ENCODE data around the gene PRR19.
"Not testable (repeated sequence)": the region's sequence is repeated elsewhere in the genome, so short reads cannot be mapped to it uniquely, and the experiment has no call there.

PRR19 gene

DNA sequence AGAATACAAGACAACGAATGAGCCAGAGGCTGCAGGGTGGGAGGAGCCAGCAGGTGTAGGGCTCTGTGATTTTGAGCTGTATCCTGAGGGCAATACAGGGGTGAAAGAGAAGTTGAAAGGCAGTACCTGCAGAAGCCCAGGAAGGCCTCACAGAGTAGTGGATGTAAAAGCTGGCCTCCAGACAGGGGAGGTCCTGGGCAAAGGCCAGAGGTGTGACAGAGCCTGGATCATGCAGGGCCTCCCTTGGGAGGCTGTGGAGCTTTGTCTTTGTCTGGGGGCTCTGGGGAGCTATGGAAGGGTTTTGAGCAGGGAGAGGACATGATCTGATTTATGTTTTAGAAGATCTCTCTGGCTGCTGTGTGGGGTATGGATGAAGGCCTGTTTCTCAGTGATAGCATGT, 26.2 kb downstream of the PRR19 start:
- no peaks in the 10 kb centered on the region for H3K9me2 ChIP-seq (replicated peaks; ENCODE audit: low read depth, low read length)
- peak overlapping the region; percentile 89 for H3K9ac ChIP-seq (ENCODE audit: low read depth, low read length, poor library complexity, severe bottlenecking)
- H3K9me3 ChIP-seq (ENCODE audit: insufficient read depth, low read depth, low read length) = no peaks in the 10 kb centered on the region
- H3K27me3 ChIP-seq (ENCODE audit: insufficient read depth, low read length, poor library complexity, severe bottlenecking) = no peaks in the 10 kb centered on the region
- no peak overlapping the region for H2AFZ ChIP-seq (ENCODE audit: low read length)
- H3K79me2 ChIP-seq (ENCODE audit: insufficient read depth, low read length) = peaks cover 47% of the 10 kb centered on the region
- TF ChIP-seq, protein P1, sequence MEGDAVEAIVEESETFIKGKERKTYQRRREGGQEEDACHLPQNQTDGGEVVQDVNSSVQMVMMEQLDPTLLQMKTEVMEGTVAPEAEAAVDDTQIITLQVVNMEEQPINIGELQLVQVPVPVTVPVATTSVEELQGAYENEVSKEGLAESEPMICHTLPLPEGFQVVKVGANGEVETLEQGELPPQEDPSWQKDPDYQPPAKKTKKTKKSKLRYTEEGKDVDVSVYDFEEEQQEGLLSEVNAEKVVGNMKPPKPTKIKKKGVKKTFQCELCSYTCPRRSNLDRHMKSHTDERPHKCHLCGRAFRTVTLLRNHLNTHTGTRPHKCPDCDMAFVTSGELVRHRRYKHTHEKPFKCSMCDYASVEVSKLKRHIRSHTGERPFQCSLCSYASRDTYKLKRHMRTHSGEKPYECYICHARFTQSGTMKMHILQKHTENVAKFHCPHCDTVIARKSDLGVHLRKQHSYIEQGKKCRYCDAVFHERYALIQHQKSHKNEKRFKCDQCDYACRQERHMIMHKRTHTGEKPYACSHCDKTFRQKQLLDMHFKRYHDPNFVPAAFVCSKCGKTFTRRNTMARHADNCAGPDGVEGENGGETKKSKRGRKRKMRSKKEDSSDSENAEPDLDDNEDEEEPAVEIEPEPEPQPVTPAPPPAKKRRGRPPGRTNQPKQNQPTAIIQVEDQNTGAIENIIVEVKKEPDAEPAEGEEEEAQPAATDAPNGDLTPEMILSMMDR (conservative IDR thresholded peaks at IDR 0.05; ENCODE audit: low read length) = no peak
- no peak for TF ChIP-seq EZH2phosphoT487 (IDR thresholded peaks at IDR 0.05; ENCODE audit: borderline replicate concordance)
- no peaks in the 10 kb centered on the region for H3F3A ChIP-seq (ENCODE audit: low read depth)
- H3K36me3 ChIP-seq (ENCODE audit: insufficient read depth, low read length) = no peaks in the 10 kb centered on the region
- peaks cover 30% of the 10 kb centered on the region for H3K4me1 ChIP-seq (ENCODE audit: insufficient read depth, low read length, poor library complexity, severe bottlenecking)
- H4K20me1 ChIP-seq (ENCODE audit: insufficient read depth, low read length, poor library complexity, severe bottlenecking) = peaks cover 17% of the 10 kb centered on the region
- peak overlapping the region; percentile 85 for H3K4me3 ChIP-seq (ENCODE audit: low read length, poor library complexity, severe bottlenecking)
- H3K4me2 ChIP-seq (ENCODE audit: low read depth, low read length, poor library complexity, severe bottlenecking) = peak overlapping the region; percentile 92

DNA sequence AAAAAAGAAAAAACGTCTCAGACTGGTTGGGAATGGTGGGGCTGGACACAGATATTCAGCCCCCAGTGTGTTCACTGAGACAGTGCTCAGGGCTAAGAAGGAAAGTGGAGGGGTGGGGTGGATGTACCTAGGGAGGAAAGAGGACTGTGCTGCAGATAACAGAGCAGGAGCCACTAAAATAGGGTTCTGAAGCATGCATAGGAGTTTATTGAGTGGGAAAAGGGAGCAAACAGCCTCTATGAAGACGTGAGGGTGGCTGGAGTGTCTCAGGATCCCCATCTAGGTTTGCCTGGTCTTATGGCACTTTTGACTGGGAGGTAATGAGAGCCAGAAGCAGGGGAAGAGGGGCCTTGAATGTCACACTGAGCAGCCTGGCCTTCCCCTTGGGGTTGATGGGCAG, 26.9 kb downstream of the PRR19 start:
- Histone ChIP-seq H3K4me1 (ENCODE audit: insufficient read depth, low read length, poor library complexity, severe bottlenecking) (peaks cover 30% of the 10 kb centered on the region), H4K20me1 (ENCODE audit: insufficient read depth, low read length, poor library complexity, severe bottlenecking) (peaks cover 17% of the 10 kb centered on the region), H3F3A (ENCODE audit: low read depth) (no peaks in the 10 kb centered on the region), H2AFZ (ENCODE audit: low read length) (no peak overlapping the region), H3K4me3 (ENCODE audit: low read length, poor library complexity, severe bottlenecking) (peak overlapping the region; percentile 85), H3K9ac (ENCODE audit: low read depth, low read length, poor library complexity, severe bottlenecking) (peak overlapping the region; percentile 89), H3K9me3 (ENCODE audit: insufficient read depth, low read depth, low read length) (no peaks in the 10 kb centered on the region), H3K36me3 (ENCODE audit: insufficient read depth, low read length) (no peaks in the 10 kb centered on the region), H3K27me3 (ENCODE audit: insufficient read depth, low read length, poor library complexity, severe bottlenecking) (no peaks in the 10 kb centered on the region), H3K9me2 (replicated peaks; ENCODE audit: low read depth, low read length) (no peaks in the 10 kb centered on the region), H3K79me2 (ENCODE audit: insufficient read depth, low read length) (peaks cover 47% of the 10 kb centered on the region), H3K4me2 (ENCODE audit: low read depth, low read length, poor library complexity, severe bottlenecking) (peak overlapping the region; percentile 92)
- TF ChIP-seq EZH2phosphoT487 (IDR thresholded peaks at IDR 0.05; ENCODE audit: borderline replicate concordance) = no peak
- TF ChIP-seq, protein P1 (conservative IDR thresholded peaks at IDR 0.05; ENCODE audit: low read length) = no peak

DNA sequence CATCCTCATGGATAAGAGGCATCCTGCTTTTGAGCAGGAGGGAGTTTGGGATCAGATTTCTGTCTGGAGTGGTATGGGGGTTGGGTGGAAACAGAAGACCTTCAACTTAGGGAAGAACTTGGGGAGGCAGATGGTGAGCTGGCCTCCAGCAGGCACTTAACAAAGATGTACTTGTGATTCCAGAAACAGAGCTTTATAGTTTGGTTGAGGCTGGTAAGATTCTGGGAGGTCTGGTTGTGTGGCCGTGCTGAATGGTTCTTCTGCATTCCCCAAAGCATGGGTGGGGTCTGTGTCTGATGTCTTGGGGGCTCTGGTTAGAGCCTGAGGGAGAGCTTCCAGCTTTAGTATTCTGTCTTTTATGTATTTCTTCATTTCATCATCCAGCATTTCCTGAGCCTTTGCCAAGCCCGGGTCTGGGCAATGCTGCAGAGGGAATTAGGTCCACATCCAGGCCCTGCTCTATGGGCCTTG, 28.3 kb downstream of the PRR19 start:
- no peaks in the 10 kb centered on the region for H3K36me3 ChIP-seq (ENCODE audit: insufficient read depth, low read length)
- no peak for TF ChIP-seq EZH2phosphoT487 (IDR thresholded peaks at IDR 0.05; ENCODE audit: borderline replicate concordance)
- TF ChIP-seq, protein P1 (conservative IDR thresholded peaks at IDR 0.05; ENCODE audit: low read length) = no peak
- H4K20me1 ChIP-seq (ENCODE audit: insufficient read depth, low read length, poor library complexity, severe bottlenecking) = peaks cover 17% of the 10 kb centered on the region
- H3K4me2 ChIP-seq (ENCODE audit: low read depth, low read length, poor library complexity, severe bottlenecking) = peak overlapping the region; percentile 11
- peaks cover 30% of the 10 kb centered on the region for H3K4me1 ChIP-seq (ENCODE audit: insufficient read depth, low read length, poor library complexity, severe bottlenecking)
- H3K4me3 ChIP-seq (ENCODE audit: low read length, poor library complexity, severe bottlenecking) = no peak overlapping the region
- H3K9me3 ChIP-seq (ENCODE audit: insufficient read depth, low read depth, low read length) = no peaks in the 10 kb centered on the region
- peaks cover 47% of the 10 kb centered on the region for H3K79me2 ChIP-seq (ENCODE audit: insufficient read depth, low read length)
- H2AFZ ChIP-seq (ENCODE audit: low read length) = no peak overlapping the region
- H3K27me3 ChIP-seq (ENCODE audit: insufficient read depth, low read length, poor library complexity, severe bottlenecking) = no peaks in the 10 kb centered on the region
- H3F3A ChIP-seq (ENCODE audit: low read depth) = no peaks in the 10 kb centered on the region
- H3K9ac ChIP-seq (ENCODE audit: low read depth, low read length, poor library complexity, severe bottlenecking) = peak overlapping the region; percentile 25
- H3K9me2 ChIP-seq (replicated peaks; ENCODE audit: low read depth, low read length) = no peaks in the 10 kb centered on the region

DNA sequence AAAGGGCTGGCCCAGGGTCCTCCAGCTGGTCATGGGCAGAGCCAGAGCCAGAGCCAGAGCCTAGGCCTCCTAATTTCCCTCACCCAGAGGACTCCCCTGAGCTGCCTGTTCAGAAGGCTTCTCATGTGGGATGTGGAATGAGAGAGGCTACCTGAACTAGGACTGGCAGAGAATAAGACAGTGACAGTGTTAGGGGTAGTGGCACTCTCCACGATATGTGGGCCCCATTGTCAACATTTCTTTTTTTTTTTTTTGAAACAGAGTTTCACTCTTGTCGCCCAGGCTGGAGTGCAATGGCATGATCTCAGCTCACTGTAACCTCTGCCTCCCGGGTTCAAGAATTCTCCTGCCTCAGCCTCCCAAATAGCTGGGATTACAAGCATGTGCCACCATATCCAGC, 29.4 kb downstream of the PRR19 start:
- H3K4me1 ChIP-seq (ENCODE audit: insufficient read depth, low read length, poor library complexity, severe bottlenecking) = peaks cover 30% of the 10 kb centered on the region
- not testable (repeated sequence) for H3K4me3 ChIP-seq (ENCODE audit: low read length, poor library complexity, severe bottlenecking); H3F3A ChIP-seq (ENCODE audit: low read depth); H3K27me3 ChIP-seq (ENCODE audit: insufficient read depth, low read length, poor library complexity, severe bottlenecking); H2AFZ ChIP-seq (ENCODE audit: low read length); H3K9me2 ChIP-seq (replicated peaks; ENCODE audit: low read depth, low read length); H3K36me3 ChIP-seq (ENCODE audit: insufficient read depth, low read length); H3K9ac ChIP-seq (ENCODE audit: low read depth, low read length, poor library complexity, severe bottlenecking); H3K9me3 ChIP-seq (ENCODE audit: insufficient read depth, low read depth, low read length)
- H4K20me1 ChIP-seq (ENCODE audit: insufficient read depth, low read length, poor library complexity, severe bottlenecking) = peaks cover 14% of the 10 kb centered on the region
- peaks cover 39% of the 10 kb centered on the region for H3K79me2 ChIP-seq (ENCODE audit: insufficient read depth, low read length)
- peak overlapping the region; percentile 11 for H3K4me2 ChIP-seq (ENCODE audit: low read depth, low read length, poor library complexity, severe bottlenecking)
